COLO829 (cell line): Measurements from ENCODE around the gene MGST3.
A peak's percentile ranks its signal among the peaks of the same experiment; 100 is the strongest.
"Not testable (repeated sequence)": the region's sequence is repeated elsewhere in the genome, so short reads cannot be mapped to it uniquely, and the experiment has no call there.

Experiments used
- DNase-seq: peaks from one replicate; pipeline ENCODE4 v3.0.0; 2012; ENCODE audit warnings: low spot score

Gene MGST3

GRCh38 chr1:165658766-165659580 lies 27.9 kb downstream of the MGST3 start:
- DNase-seq: not testable (repeated sequence)

GRCh38 chr1:165659581-165659895 lies 28.5 kb downstream of the MGST3 start:
- no peak for DNase-seq

- no peak for DNase-seq
Measured at GRCh38 chr1:165661703-165662102, 30.7 kb downstream of the MGST3 start.

GRCh38 chr1:165662186-165662585 lies 31.2 kb downstream of the MGST3 start:
- DNase-seq: no peak

GRCh38 chr1:165666152-165666825 lies 35.3 kb downstream of the MGST3 start:
- DNase-seq: no peak

GRCh38 chr1:165668184-165668583 lies 37.1 kb downstream of the MGST3 start:
- DNase-seq: no peak

- no peak for DNase-seq
Measured at GRCh38 chr1:165671526-165671925, 40.5 kb downstream of the MGST3 start.

- no peak for DNase-seq
Measured at GRCh38 chr1:165674599-165674998, 43.6 kb downstream of the MGST3 start.

- no peak for DNase-seq
Measured at GRCh38 chr1:165675794-165676193, 44.8 kb downstream of the MGST3 start.

GRCh38 chr1:165678509-165678908 lies 47.5 kb downstream of the MGST3 start:
- DNase-seq: peak; percentile 44

- DNase-seq: no peak
Measured at GRCh38 chr1:165679282-165680036, 48.4 kb downstream of the MGST3 start.

GRCh38 chr1:165680303-165680702 lies 49.3 kb downstream of the MGST3 start:
- no peak for DNase-seq

GRCh38 chr1:165680773-165681172 lies 49.7 kb downstream of the MGST3 start:
- DNase-seq: not testable (repeated sequence)

- no peak for DNase-seq
Measured at GRCh38 chr1:165683848-165684485, 52.9 kb downstream of the MGST3 start.

- no peak for DNase-seq
Measured at GRCh38 chr1:165686121-165686970, 55.3 kb downstream of the MGST3 start.

GRCh38 chr1:165686971-165687433 lies 56.0 kb downstream of the MGST3 start:
- DNase-seq: no peak

GRCh38 chr1:165688046-165688445 lies 57.0 kb downstream of the MGST3 start:
- no peak for DNase-seq

GRCh38 chr1:165695031-165695430 lies 64.0 kb downstream of the MGST3 start:
- DNase-seq: no peak

- no peak for DNase-seq
Measured at GRCh38 chr1:165696625-165697100, 65.6 kb downstream of the MGST3 start.

- DNase-seq: no peak
Measured at GRCh38 chr1:165697491-165697880, 66.5 kb downstream of the MGST3 start.
